Measurements from ENCODE around the gene GATA2.

GATA2 gene

DNA sequence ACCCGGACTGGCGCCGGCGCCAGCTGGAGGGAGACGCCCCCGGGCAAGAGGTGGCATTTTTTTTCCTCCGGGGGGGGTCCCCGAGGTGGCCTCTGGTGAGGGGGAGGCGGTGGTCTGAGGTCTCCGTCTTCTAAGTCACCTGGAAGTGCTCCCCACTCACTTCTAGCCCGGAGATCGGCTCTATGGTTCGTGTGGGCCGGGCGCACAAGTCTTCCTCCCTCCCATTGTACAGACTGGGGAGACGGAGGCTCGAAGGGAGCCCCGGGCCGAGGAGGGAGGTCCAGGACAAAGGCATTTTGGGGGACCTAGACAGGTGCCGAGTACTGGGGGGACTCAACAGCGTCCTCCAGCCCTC lies 4.4 kb downstream of the GATA2 start:
- no peak for DNase-seq (ENCODE audit: low read depth in 1 of 2, low spot score in 1 of 2)

DNA sequence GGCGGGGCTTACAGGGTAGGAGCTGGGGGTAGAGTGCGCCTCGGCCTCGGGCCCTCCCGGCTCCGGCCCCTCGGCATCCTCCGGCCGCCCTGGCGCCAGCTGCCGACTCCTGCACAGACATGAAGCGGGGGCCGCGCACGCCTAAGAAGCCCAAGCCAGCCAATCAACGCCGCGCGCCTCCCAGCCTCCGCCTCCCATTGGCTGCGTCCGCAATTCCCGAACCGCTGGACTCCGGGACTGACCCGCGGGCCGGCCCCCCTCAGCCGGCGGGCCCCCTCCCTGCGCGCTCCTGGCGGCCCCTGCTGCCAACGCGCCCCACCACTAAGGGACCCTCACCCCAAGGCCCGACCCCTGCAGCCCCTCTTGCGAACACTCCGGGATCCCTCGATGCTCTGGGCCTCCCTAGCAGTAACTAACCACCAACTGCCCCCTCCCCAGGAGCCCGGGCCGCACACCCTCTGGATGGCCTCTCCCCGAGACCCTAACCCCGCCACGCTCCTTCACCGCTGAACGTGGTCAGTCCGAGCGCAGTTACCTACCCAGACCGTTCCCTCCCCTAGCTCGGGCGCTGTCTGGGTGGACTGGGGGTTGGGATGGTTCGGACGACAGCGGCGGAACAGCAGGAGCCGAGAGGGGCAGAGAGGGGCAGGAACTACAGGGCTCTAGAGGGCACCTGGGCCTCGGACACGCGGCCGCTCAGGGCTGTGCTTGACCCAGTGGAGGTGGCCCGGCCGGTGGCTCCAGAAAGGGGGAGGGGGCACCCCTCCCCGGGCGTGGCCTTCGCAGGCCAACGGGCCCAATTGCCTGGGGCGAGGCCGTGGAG lies 5.0 kb downstream of the GATA2 start:
- no peak for DNase-seq (ENCODE audit: low read depth in 1 of 2, low spot score in 1 of 2)

DNA sequence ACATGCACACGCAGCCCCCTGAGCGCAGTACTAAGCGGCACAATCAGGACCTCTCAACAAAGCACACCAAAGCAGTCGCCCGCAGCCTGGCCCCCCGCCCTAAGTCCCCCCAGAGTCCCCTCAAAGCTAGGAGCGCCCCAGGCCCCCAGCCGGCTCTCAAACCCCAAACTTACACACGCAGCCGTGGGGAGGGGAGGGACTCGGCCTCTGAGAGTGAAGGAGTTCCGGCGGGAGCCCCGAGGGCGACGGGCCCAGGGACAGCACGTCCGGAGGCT lies 5.5 kb downstream of the GATA2 start:
- no peak for DNase-seq (ENCODE audit: low read depth in 1 of 2, low spot score in 1 of 2)

DNA sequence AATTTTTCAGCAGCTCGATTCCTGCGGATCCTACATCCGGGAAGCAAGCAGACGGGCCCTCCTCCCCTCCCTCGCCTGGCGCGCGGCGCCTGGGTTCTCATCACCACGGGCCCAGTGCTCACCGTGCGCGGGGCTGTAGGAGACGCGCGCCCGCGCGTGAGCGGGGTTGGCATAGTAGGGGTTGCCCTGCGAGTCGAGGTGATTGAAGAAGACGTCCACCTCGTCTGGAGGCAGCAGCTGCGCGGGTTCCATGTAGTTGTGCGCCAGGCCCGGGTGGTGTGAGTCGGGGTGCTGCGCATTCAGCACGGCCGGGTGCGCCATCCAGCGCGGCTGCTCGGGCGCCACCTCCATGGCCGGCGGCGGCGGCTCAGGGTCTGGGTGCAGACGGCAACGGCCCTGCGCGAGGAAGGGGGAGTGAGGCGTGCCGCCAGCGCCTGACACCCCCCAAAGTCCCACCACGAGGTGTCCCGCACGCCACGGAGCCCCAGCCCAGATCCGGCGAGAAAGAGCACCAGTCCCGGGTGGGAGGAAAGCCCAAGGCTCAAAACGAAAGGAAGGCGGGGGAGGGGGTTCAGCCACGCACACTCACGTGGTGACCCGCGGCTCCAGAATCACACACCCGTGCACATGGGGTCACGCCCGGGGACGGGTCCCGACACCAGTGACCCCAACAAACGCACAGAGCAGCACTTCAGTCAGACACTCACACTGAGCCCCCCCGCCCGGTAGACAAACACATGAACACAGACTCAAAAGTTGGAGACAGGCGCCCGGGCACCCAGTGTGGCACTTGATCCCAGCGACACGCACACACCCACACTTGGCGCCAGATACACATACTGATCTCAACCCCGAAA lies 6.1 kb downstream of the GATA2 start:
- no peak for DNase-seq (ENCODE audit: low read depth in 1 of 2, low spot score in 1 of 2)

DNA sequence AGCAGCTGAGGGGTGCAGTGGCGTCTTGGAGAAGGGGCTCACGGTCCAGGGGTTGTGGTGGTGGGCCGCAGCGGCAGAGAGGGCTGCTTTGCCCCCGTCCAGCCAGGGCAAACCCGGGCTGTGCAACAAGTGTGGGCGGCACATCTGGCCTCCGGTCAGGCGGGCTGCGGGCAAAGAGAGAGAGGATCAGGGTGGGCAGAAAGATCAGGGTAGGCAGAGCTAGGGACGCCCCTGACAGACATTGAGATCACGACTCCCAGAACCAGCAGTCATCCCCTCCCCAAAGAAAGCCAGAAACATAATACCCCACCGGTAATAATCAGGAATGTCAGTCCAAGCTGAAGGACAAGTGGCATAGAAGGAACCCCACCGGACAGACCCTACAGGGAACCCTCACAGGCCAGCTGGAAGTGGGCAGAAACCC lies 6.8 kb downstream of the GATA2 start:
- DNase-seq (ENCODE audit: low read depth in 1 of 2, low spot score in 1 of 2): no peak

DNA sequence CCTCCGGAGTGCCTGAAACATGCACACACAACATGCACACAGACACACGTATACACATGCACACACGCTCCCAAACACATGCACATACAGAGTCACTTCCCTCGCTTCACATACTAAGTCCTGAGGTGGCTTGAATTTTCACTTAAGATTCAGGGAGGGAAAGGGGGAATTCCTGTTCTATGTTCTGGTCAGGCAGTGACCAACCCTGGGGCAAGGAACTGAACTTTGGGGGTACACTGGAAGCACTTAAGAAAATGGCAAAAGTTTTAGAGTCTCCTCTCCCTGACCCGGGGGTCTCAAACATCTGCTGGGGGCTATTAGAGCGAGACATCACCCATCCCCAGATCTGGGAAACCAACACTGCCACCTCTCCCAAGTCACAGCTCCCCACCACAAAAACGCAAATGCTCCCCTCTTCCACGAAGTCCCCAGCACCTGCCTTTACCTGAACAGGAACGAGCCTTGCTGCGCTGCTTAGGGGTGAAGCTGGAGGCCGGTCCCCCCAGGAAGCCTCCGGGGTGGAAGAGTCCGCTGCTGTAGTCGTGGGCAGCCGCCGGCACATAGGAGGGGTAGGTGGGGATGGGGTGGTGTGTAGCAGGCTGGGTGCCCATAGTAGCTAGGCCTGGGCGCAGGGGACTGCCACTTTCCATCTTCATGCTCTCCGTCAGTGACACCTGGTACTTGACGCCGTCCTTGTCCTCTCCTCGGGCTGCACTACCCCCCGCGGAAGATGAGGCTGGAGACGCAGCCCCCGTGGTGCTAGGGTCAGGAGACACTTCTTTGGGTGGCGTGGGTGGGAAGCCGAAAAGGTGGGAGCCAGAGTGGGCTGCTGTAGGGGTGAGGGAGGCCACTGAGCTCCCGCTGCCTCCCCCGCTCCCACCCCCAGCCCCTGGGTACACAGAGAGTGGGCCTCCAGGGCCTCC lies 7.5 kb downstream of the GATA2 start:
- no peak for DNase-seq (ENCODE audit: low read depth in 1 of 2, low spot score in 1 of 2)

DNA sequence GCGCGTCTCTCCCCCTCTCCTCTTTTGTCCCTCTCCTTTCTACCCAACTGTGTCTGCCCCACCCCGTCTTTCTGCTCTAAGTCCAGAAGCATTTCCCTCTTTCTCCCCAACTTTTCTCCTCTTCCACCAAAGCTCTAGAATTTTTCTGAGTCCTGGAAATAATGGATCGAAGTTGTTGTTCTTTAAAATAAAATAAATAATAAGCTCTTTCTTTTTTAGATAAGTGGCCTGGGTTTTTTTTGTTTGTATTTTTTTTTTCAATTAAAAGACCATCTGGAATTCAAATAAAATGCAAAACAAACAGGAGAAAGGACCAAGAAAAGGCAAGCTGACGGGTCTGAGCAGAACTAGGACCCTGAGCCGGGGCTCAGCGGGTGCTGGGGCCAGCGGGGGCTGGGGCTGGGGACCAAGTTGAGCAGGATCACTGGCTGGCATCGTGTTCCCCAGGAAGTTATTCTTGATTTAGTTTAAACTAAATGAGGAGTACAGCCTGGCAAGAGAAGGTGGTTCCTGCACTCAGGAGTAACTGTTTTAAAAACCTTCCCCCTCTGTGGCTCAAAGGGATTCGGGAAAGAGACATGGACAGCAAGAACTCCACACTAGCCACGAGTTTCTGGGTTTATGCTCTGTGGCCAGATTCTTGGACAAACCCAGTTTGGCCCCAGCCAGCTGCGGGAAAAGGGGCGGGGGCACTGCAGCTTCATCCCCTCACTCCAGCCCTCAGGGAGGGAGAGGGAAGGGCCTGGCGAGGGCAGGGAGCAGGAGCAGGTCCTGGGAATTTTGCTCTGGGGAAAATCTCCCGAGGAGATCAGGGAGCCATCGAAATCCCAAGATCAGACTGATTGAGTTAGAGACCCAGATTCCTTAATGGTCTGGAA lies 8.4 kb downstream of the GATA2 start:
- DNase-seq (ENCODE audit: low read depth in 1 of 2, low spot score in 1 of 2): no peak

DNA sequence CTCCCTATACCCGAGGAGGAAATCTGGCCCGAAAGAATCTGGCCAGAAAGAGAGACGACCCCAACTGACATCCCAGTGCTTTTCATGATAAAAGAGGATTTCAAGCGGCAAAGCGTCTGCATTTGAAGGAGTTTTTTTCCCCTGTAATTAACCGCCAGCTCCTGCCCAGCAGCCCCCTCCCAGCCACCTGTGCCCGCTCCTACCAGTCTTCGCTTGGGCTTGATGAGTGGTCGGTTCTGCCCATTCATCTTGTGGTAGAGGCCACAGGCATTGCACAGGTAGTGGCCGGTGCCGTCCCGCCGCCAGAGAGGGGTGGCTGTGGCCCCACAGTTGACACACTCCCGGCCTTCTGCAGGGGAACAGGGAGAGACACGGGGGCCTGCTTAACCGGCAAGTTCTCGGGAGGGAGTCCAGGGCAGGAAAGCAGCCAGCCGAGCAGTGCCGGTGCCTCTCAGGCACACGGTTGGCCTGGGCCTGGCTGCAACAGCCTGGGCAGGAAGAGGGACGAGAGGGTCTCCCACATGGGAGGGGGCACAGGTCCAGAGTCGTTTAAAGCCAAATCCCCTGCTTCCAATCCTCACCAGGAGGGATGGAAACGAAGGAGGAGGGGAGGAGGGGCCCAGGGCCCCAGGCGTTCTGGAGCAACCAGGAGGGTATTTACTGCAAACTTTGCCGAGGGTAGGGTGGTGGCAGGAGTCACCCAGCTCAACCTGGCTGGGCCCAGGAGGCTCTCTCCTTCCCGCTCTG lies 9.2 kb downstream of the GATA2 start:
- no peak for DNase-seq (ENCODE audit: low read depth in 1 of 2, low spot score in 1 of 2)

DNA sequence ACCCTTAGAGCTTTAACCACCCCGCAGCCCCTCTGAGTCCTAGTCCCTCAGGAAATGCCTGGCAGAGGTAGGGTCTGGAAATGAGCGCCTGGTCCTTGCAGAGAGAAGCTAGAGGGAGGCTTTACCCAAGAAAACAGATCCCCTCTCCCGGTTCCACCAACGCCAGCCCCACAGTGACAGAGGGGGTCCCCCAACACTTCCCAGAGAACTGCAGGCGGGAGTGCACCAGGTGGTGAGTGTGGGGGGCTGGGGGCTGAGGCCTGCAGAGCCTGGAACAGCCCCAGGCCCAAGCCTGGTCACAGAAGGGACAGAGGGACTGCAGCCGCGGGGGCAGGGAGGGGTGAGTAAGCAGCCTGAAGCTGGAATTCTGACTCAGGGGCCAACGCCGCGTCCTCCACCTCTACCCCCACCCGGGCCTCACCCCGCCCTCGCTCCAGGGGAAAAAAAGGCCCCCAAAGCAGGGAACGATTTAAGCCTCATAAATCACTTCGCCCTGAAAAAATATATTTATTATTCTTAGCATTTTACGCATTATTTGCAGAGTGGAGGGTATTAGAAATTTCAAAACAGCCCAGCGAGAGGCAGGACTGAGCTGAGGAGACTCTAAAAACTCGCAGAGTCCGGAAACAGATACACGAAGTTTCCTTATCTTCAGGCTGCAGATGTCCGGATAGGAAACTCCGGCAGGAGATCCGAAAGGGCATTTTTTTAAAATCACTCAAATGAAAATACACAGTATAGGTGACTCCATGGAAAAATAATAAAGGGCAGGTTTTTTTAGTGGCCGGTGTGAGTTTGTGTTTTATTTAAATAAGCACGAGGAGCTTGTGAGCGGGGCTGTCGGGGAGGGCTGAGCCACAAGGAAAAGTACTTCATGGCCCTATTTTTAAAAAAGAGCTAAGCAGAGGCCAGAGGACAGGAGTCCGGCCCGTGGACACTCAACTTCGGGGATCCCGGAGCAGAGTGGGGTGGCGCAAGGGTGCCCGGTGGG lies 10.0 kb downstream of the GATA2 start:
- no peak for DNase-seq (ENCODE audit: low read depth in 1 of 2, low spot score in 1 of 2)

DNA sequence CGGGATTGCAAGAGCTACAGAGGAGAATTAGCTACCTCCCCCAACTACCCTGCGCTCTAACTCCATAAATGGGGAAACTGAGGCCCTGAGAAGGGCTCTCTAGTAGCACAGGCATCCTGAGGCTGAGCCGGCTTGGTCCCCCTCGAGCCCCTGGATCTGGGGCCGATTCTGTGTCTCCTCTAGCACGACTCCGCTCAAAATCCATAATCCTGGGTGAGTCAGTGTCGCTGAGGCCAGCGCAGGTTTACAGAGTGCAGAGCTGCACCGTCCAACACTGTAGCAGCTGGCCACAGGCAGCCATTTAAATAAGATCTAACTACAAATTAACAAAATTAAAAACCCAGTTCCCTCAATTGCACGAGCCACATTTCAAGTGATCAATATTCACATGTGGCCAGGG lies 10.8 kb downstream of the GATA2 start:
- no peak for DNase-seq (ENCODE audit: low read depth in 1 of 2, low spot score in 1 of 2)

DNA sequence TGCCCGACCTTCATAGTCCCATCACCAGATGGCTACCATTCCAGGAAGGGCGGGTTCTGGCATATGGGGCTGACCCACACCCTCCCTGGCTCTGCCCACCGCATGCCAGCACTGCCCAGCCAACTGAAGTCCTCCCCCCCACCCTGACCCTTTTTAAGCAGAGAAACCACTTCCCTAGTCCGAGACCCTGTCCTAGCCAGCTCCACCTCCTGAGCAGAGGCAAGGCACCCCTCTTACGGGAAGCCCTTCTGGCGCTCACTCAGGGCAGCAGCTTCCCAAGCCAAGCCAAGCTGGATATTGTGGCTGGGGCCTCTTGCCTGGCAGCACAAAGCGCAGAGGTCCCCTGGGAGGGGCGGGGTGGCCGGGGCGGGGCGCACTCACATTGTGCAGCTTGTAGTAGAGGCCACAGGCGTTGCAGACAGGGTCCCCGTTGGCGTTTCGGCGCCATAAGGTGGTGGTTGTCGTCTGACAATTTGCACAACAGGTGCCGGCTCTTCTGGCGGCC lies 11.5 kb downstream of the GATA2 start:
- DNase-seq (ENCODE audit: low read depth in 1 of 2, low spot score in 1 of 2): no peak

DNA sequence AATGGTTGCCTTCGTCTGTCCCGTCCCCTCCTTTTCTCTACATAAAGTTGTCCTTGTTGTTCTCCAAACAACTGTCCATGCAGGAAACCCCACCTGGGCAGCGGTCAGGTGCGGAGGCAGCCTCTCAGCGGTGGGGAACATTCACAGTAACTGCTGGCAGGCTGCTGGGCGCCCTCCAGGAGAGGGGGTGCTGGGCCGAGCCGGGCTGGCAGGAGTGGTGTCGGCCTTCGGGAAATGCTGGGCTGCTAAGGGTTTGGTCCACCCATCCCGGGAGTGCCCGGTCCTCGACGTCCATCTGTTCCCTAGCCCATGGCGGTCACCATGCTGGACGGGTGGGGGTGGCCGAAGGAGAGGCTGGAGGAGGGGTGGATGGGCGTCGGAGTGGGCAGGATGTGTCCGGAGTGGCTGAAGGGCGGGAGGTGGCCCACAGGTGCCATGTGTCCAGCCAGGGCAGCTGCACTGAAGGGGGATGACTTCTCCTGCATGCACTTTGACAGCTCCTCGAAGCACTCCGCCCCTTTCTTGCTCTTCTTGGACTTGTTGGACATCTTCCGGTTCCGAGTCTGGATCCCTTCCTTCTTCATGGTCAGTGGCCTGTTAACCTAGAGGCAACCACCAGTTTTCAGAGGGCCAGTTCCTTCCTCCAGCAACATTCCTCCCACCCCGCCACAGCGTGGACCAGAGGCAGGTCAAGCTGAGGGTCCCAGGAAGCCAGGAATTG lies 12.1 kb downstream of the GATA2 start:
- no peak for DNase-seq (ENCODE audit: low read depth in 1 of 2, low spot score in 1 of 2)

DNA sequence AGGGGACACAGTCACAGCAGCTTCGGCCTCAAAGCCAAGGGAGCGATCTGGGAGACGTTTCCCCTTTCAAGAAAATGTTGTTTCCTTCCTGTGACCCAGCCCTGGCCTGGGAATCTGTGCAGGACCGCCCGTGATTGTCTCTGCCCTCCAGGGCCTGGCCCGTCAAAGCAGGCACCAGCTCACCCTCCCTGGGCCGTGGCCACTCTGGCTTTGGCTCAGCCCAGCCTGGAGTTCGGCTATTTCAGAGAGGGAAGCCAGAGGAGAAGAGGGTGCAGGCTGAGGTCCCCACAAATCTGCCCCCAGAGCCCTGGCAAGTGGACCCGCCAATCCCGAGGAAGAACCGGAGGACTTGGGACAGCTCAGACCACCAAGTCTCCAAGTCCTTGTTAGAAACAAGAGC lies 12.7 kb downstream of the GATA2 start:
- no peak for DNase-seq (ENCODE audit: low read depth in 1 of 2, low spot score in 1 of 2)

DNA sequence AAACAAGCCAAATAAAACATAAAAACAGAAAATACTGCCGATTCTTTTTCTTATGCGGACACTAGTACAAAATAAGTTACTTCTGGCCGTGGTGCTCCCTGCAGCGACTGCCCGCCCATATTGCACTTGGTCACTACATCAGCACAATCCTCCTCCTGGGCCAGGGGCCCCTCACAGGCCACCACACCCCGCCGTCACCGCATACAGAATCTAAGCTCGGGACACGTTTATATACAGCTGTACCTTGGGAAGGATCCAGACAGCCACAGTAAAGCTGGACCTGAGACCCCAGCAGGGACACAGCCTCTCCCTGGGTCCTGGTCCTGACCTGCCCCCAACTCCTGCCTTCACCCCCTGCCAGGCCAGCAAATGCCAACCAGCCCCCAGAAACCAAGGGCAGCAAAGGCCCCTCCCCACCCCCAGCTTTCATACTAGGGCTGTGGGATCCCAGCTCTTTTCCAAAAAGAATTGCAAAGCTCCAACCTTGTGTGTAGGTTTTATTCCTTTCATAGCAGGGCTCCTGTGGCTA lies 13.4 kb downstream of the GATA2 start:
- DNase-seq (ENCODE audit: low read depth in 1 of 2, low spot score in 1 of 2): no peak

DNA sequence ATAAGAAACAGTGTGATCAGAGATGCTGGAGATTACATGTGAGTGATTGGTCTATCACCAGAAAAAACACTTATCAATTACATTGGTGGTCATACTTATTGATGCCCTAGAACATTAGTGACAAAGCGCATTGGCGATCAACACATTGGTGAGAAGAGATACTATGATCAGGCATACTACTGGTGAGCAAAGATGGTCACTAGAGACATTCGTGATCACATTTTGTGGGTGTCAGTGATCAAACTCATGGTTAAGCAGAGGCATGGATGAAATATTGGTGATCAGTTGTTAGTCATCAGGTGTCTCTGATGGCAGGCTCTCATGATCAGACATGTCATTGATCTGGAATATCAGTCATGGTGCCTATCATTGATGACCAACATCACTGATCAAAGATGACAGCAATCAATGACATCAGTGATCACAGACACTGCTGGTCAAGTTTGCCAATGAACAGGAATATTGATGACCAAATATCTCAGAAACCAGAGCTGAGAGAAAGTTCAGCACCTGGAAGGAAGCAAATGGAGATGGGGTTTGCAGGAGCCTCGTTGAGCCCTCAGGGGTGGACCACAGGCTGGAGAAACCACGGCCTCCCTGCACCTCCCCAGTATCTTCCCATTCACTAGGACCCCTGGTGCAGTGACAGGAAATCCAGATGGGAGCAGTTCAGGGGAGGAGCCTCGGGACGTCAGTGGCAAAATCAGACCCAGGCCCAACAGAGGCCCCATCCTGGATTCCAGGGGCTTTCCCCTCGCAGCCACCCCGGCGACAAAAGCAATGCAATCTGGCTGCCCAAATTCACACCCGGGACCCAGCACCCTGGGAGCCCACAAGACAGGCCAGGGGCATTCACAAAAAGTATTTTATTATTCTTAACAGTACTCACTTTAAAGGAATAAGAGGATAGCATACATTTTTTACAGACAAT lies 14.2 kb downstream of the GATA2 start:
- DNase-seq (ENCODE audit: low read depth in 1 of 2, low spot score in 1 of 2): no peak

DNA sequence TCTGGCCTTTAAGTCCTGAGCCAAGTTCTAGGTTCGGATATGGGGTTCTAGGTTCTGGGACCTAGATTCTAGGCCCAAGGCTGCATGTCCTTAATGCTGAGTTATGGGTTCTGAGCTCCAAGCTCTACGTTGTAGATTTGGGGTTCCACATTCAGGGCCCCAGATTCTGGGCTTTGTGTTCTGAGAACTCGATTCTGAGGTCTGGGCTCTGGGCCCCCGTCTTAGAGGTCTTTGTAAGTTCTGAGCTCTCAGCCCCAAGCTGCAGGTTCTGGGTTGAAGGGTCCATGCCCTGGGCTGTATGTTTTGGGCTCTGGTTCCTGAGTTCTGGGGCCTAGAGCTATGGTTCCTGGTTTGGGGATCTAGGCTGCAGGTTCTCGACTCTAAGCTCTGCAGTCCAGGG lies 16.3 kb downstream of the GATA2 start:
- DNase-seq (ENCODE audit: low read depth in 1 of 2, low spot score in 1 of 2): no peak

DNA sequence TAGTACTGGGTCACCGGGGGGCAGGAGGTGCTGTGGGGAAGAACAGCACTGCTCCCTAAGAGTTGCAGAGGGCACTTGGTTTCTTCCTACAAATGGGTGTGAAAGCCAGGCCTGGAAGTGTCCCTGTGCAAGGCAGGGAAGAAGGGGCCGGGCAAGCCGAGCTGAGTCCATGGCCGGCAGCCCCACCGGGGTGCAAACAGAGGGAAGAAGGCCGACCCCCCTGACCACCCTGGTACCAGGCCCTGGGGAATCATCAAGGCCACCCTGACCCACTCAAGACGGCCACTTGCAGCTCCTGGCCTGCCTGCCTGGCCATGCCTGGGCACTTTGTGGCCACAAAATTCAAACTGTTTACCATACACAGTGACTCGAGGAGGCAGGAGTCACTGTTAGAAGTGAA lies 17.6 kb downstream of the GATA2 start:
- DNase-seq (ENCODE audit: low read depth in 1 of 2, low spot score in 1 of 2): no peak

Data from activated CD4-positive, alpha-beta T cell treated with anti-CD3 and anti-CD28 coated beads, Interleukin-2, amount 50 U/mL, for 24 hours (primary cell).